ENCODE results near the gene CEP19.

DNA sequence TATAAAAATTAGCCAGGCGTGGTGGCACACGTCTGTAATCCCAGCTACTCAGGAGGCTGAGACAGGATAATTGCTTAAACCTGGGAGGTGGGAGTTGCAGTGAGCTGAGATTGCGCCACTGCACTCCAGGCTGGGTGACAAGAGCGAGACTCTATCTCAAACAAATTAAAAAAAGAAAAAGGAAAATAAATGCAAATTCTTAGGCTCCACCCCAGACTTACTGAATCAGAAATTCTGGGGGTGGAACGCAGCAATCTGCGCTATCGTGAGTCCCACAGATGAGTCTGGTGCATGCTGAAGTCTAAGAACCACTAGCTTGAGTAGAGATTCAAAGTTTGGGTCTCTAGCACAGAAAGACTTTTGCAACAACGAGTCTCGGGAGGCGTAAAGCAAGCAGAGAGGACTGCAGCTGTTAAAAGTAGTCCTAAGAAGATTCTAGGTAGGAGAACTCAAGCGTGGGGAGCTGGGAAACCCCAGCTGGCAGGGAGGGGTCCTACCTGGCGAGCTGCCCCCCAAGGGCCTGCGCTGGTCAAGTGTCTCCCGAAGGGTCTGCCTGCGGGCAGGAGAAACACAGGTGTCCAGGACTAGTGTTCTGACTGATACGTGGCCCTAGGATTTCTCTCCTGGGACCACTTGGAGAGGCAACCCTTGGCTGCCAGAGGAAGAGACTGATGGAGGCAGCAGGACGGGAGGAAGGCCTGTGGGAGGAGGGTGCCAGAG is 21.9 kb downstream of the CEP19 start:
- TF ChIP-seq, protein P1, sequence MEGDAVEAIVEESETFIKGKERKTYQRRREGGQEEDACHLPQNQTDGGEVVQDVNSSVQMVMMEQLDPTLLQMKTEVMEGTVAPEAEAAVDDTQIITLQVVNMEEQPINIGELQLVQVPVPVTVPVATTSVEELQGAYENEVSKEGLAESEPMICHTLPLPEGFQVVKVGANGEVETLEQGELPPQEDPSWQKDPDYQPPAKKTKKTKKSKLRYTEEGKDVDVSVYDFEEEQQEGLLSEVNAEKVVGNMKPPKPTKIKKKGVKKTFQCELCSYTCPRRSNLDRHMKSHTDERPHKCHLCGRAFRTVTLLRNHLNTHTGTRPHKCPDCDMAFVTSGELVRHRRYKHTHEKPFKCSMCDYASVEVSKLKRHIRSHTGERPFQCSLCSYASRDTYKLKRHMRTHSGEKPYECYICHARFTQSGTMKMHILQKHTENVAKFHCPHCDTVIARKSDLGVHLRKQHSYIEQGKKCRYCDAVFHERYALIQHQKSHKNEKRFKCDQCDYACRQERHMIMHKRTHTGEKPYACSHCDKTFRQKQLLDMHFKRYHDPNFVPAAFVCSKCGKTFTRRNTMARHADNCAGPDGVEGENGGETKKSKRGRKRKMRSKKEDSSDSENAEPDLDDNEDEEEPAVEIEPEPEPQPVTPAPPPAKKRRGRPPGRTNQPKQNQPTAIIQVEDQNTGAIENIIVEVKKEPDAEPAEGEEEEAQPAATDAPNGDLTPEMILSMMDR (IDR thresholded peaks at IDR 0.05), result no peak
- TF ChIP-seq POLR2A (IDR thresholded peaks at IDR 0.05), result no peak

All from adrenal gland (tissue), 5 donors.